Fibroblast of peridontal ligament (primary cell): ENCODE data around the gene DCXR.

ENCODE experiments used
- DNase-seq: peaks from one replicate; pipeline ENCODE4 v3.0.0-alpha.2; 2010; ENCODE audit errors: extremely low read depth

Gene DCXR

DNA sequence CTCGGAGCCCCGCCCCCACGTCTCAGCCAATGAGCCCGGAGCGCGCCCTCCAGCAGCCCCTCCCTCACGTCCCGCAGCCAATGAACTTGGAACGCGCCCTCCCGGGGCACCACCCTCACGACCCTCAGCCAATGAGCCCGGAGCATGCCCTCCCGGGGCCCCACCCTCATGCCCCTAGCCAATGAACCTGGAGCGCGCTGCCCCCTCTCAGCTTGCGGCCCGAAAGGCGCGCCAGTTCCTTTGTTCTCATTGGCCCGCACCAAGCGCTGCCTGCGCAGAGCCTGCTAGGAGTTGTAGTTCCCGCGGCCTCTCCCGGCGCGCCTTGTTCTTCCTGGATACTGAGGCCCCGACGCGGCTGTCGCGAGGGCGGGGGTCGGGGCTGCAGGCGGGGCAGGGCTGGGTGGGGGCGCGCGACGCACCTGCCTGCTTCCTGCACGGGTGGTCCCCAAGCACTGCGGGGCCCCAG lies 14.5 kb downstream of the DCXR start, which contains the start of gene LRRC45:
Gene LRRC45, plus strand, starts transcription at position 325 of the 466 bp plus-strand sequence. CDS start 339 bp downstream, outside the sequence.
- peak; percentile 98 for DNase-seq

DNA sequence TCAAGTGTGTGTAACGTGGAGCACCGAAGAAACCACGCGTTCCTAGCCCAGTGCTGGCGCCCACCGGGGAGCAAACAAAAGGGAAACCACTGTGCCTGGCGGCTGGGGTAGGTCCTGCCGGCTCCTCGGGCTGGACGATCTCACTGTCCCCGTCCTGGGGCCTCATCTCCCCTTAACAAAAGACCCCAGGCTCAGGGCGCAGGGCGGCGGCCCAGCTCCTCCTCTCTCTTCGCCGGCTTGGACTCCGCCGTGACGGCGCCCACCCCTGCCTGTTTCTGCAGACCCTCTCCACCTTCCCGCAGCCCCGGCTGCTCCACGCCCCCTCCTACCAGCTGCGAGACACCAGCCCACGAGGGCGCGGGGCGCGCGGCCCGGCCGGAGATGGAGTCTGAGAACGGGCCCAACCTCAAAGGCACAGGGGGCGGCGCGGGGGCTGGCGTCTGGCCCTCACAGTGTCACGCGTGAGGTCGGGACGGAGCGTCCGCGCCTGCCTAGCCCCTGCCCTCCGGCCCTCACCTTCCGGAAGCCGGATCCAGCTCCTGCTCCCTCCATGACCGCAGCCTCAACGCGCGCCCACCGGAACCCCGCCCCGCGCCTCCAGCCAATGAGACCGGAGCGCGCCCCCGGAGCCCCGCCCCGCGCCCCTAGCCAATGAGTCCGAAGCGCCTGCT lies 15.1 kb downstream of the DCXR start, which contains the start of gene CENPX:
Gene CENPX, minus strand, starts transcription at position 569 of the 671 bp plus-strand sequence. Its CDS starts 17 bp downstream, at position 552.
- no peak for DNase-seq

DNA sequence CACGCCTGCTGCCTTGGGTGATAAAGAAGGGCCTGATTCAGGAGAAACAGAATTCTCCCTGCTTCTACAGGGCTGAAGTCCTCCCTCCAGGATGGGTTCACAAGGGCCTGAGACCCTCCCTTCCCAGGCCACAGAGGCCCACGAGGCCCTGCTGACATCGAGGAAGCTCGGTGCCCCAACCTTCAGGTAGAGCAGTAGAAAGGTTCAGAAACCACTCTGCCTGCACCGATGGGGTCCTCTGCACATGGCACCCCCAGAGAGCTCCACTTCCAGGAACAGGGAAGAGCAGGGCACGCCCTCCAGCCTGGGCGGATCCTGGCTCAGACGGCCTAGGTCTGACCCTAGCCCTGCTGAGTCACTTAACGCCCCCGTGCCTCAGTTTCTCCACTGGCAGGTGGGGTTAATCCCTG lies 15.6 kb downstream of the DCXR start:
- no peak for DNase-seq

DNA sequence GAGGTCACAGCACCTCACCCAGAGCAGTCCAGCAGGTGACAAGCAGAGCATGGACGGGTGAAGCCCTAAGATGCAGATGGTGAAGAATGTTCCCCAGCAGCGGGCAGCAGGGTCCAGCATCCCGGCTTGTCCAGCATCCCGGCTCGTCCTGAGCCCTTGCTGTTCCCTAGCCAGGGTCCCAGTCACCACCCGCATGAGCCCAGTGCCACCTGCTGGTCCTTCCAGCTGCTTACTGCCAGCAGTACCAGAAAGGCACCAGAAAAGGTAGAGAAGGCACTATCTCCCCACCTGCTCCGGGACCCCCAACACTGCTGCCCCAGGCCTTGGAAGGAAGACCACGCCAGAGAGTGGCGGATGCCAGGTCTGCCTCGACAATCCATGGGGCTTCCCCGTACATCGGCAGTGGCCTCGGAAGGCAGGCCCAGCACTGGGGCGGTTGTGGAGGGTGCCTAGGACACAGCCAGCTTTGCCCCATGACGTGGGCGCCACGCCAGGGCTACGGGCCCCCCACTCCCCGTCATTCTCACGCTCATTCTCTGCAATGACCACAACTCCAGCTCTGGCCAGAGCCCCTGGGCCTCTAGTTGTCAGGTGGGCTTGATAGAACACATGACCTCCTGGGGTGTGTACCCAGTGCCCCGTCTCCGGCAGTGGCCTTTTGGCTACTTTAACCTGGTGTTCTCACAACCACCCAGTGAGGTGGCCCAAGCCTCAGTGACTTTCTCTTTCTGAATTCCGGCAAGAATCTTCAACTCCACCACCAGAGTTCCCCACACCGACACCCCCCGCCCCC lies 16.2 kb downstream of the DCXR start:
- DNase-seq: peak; percentile 75

DNA sequence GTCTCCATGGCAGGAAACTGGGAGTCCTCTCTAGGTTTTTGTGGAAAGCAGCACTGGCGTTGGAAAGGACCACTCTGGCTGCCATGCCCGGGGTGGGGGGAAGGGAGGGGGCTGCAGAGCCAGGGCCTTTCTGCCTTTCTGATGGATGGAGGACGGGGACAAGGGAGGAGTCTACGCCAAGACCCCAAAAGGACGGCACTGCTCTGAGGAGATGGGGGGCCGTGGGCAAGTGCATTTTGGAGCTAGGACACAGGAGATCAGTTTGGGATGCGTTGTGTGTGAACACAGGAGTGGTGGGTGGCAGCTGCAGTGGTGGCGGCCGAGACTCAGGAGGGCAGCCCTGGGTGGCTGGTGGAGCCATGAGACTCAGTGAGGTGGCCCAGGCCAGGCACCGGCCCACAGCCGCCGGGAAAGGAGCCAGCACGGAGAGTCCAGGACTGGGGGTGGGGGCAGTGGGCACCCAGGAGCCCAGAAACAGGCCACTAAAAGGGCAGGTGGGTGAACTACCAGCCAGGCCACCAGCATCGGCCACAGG lies 16.9 kb downstream of the DCXR start:
- no peak for DNase-seq

DNA sequence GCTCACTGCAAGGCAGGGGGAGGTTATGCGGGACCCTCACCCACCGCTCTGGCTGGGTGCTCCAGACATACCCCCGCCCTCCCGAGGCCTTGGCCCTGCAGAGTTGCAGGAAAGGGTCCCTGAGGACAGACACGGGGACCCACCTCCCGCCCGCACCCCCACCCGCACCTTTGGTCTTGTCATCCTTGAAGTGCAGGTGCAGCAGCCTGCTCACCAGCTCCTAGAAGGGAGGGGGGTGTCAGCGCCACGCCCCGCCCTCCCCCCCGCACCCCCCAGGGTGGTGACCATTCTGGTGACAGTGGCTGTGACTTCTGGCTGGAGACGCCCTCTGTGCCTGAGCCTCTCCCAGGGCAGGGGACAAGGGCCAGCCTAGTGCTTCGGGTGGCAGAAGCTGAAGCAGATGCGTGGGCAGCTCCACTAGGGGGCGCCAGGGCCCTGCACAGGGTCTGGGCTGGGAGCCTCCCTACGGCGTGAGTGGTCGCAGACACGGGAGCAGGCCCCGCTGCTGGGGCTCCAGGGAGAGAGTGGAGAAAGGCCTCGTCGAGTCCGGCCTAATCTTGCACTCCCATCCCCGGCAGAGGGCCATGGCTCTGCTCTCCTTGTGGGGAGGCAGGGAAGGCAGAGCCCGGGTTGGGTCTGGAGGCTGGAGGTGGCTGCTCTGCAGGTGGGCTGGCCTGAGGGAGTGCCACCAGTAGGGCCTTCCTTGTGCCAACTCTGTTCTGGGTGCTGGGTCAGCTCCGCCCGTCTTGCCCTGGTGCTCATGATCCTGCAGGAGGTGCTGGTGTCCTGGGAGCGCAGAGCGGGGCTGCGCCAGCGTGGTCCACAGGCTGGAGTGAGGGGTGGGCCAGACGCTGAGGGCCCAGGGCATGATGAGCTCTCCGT lies 17.6 kb downstream of the DCXR start:
- no peak for DNase-seq

DNA sequence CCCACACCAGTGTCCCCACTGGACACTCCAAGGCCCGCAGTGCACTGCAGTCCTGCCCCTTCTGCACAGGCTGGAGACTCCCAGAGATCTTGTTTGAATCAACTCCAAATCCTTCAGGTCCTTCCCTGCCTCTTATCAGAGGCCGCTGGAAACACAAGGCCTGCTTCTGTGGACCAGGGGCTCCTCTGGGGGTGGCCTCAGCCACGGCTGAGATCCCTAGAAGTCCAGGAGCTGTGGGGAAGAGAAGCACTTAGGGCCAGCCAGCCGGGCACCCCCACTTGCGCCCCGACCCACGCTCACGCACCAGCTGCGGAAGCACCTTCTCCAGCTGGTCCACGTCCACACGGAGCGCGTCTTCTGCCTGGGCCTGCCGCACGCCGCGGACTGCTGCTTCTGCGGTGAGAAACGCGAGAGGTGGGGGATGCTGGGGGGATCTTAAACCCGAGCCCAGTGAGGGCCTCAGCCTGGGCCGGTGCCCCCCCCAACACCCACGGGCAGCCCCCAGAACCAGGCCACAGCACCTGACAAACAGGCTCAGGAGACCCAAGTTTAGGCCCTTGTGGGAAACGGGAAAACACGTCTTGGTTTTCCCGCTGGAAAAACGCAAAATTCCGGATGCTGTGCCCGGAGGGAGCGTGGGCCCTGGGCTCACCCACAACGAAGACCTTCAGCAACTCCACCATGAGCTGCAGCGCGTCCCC lies 18.4 kb downstream of the DCXR start:
- DNase-seq: no peak

DNA sequence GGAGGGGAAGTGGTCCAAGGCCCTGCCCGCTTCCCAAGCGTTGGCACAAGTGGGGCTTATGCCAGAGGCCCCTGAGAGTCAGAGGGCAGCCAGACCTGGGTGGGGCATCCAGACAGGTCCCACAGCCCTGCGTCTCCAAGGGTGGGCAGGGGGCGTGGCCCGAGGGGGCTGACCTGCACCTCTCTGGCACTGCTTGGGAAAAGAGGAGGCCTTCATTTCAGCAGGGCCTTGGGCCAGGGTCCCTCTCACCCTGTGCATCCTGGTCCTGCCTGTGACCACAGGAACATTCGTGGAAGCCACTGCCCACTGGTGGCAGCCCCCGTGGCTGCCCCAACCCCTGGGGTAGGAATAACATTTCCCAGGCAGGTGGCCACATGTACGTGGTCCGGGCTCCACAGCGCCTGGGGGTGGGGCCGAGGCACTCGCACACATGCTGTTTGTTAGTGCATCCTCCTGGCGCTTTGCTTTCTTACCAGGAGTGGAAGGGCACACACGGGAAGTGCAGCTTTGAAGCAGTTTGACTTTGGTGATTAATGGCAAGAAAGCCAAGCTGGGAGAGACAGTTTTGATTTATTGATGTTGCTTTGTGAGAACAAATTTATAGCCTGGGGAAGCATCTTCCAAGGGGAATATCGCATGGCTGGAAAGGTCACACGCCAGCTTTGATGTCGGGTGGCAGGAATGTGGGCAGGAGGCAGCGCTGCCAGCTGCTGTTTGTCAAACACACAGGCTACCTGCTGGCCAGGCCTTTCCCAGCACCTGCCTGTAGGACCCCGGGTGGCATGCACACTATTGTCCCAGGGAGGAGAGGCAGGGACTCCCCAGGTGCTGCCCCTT lies 19.1 kb downstream of the DCXR start:
- no peak for DNase-seq

DNA sequence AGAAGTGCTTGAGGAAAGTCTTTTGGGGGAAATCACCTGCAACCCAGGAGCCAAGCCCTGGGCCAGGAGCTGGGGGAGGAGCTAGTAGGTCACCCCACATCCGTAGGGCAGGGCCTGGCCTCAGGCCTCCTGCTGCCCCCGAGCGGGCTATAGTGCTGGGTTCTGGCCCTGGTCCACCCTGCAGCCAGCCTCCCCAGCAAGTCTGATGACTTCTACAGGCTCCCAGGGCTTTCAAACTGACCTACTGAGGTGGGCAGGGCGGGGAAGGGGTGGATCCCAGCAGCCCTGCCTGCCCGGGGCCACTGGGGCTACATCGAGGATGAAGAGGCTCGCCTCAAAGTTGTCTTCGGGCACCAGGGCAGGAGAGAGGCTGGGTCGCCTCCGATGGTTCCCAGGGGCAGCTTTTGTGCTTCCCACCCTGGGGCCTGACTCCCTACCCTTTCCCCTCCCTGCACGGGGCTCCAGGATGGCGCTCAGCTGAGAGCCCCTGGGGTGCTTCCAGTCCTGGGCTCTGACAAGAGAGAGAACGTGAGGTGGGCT lies 19.8 kb downstream of the DCXR start:
- no peak for DNase-seq

DNA sequence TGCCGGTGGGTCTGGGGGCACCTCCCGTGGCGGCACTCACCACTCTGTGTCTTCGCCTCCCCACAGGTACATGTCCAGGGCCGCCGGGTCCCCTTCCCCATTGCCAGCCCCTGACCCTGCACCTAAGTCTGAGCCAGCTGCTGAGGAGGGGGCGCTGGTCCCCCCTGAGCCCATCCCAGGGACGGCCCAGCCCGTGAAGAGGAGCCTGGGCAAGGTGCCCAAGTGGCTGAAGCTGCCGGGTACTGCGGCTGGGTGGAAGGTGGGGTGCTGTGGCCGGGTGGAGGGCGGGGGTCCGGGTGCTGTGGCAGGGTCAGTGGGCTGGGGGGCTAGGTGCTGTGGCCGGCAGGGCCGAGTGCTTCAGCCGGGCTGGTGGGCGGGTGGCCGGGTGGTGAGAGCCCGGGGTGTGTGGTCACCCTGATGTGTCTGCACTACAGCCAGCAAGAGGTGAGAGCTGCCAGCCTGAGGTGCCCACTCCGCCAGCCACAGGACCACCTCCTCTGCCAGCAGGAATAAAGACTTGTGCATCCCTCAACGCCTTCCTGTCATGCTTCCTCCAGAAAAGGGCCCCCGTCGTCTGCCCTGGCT lies 20.5 kb downstream of the DCXR start:
- no peak for DNase-seq

DNA sequence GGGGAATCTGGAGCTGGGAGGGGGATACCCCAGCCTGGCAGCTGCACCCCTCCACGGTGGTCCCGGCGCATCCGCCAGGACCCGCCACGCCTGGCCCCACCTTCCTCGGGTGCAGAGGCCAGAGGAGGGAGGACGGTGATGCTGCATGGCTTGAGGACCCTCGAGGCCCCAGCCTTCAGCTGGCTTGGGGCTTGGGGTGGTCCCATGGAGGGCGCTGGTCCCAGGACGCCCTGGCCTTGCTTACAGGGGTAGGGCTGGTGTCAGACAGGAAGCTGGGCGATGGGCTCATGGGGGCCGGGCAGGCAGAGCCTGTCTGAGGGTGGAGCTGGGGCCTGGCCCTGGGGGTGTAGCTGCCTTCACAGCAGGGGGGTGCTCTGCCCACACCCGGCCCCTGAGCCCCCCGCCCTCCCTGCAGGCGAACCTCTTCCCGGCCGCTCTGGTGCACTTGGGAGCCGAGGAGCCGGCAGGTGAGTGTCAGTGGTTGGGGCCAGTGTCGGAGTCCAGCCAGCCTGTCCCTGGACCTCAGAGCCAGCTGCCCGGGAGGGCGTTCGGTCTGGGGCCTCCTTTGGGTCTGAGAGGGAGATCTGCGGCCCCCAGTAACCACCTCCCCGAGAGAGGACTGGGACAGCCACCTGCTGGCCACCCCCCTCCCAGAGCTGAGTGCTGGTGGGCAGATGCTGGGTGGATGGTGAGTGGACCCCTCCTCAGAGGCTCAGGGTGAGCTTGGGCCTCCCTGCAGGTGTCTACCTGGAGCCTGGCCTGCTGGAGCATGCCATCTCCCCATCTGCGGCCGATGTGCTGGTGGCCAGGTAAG lies 21.2 kb downstream of the DCXR start:
- no peak for DNase-seq

DNA sequence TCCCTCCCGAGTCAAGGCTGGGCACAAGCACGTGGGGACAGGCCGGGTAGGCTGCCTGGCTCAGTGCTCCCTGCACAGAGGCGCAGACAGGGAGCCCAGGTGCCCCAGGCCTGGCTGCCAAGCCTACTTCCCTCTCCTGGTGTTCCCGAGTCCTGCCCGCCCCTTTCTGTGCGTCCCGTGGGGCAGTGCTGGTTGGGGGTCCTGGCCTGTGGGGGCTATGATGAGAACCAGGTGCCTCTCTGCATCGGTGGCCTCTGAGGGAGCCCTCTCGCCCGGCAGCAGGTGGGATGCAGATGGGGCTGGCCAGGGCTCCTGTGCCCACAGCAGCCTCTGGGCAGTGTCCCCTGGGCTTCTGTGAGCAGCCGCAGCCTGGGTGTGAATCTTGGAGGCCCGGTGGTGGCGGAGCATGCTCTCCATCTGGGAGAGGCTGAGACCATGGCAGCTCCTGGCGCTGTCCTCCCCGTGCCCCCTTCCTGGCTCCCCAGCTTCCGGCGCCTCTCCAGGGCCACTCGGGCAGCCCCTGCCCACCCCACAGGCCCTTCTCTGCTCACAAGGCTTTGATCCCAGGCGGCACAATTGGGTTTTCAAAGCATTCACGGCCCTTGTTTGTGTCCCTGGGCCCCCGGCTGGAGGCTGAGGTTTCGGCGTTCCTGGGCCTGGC lies 22.1 kb downstream of the DCXR start:
- DNase-seq: no peak

DNA sequence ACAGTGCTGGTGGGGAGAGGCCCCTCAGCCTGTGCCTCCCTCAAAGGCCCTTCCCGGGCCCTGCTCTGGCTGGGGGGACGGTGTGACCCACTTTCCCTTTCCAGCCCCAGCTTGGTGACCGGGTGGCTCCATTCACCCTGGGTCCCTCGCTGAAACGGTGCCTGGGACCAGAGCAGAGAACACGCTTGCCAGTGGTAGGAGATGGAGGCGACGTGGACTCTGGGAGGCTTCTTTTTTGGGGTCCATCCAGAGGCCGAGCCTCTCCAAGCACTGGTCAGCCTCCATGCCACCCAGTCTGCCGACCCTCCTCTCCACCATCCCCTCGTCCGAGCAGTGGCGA lies 22.6 kb downstream of the DCXR start:
- DNase-seq: no peak

DNA sequence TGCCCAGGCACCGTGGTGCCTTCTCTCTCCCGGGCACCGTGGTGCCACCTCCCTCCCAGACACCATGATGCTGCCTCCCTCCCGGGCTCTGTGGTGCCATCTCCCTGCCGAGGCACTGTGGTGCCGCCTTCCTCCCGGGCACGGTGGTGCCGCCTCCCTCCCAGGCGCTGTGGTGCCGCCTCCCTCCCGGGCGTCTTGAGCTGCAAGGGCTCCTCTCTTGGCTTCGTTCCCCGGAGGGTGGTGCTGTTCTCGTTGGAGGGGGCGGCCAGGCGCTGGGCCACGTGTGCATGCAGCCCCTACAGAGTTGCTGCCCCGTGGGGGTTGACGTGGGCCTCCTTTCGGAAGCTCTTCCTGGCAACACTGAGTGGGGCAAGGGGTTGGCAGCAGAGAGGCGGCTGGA lies 23.1 kb downstream of the DCXR start:
- DNase-seq: no peak

DNA sequence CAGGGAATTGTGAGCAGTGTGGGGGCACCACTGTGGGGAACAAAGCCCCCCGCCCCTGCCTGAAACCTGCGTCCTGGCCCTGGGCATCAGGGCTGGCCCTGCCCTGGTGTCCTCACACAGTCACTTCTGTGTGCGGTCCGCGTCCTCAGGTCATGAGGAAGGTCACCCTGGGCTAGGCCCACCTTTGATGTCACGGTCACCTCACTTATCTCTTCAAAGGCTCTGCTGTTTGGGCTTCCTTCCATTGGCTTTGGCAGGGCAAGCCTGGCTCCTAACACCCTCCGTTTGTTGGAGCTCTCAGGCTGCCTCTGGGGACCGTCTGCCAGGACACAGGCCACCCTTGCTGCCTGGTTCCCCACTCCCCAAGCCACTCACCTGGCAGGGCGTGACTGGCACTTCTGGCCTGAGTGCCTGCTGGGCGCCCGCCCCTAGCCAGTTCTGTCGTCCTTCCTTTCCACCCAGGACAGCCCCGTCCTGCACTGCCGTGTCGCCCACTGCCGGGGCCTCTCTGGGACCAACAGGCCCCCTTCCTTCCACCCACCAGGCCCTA lies 23.6 kb downstream of the DCXR start:
- DNase-seq: no peak

DNA sequence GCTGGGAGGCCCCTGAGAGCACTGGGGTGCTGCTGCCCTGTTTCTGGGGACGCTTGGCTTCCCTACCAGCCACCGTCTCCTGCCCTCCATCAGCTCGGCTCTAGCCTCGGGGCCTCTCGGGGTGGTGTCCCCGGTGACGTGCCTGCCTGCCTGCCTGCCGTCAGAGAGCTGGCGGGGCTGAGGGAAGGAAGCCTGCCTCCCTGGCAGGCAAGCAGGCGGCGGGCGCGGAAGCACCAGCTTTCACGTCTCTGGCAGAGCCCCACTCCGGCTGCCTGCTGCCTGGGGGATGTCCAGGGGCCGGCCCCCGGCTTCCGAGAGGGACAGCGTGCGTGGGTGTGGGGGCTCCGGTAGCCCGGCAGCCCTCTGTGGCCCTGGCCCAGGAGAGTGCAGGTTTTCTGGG lies 24.2 kb downstream of the DCXR start:
- DNase-seq: no peak

DNA sequence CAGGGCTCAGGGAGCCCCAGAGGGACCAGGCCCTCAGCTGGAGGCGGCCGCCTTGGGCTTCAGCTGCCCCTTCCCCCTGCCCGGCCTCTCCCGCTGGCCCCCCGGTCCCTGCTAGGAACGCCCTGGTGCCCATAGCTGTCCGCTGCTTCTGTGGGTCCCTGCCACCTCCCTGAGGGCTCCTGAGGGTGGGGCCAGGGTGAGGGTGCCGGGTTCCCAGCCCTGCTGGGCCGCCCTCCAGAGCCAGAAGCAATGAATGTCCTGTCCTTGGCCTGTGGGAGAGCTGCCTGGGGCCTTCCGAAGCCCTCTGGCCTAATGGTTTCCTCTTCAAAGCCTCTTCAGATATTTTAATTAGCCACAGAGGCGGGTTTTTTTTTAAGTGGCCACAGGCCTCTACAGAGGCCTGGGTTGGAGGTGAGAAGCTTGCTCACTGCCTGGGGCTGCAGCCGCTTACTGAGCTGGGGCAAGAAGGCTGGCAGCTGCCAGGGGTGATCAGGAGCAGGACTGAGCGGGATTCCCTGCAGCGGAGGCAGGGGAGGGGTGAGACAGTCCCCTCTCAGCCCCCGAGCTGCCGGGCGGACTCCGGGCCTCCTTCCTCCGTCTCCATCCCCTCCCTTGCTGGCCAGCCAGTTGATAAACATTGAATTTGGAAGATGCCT lies 24.7 kb downstream of the DCXR start:
- no peak for DNase-seq

DNA sequence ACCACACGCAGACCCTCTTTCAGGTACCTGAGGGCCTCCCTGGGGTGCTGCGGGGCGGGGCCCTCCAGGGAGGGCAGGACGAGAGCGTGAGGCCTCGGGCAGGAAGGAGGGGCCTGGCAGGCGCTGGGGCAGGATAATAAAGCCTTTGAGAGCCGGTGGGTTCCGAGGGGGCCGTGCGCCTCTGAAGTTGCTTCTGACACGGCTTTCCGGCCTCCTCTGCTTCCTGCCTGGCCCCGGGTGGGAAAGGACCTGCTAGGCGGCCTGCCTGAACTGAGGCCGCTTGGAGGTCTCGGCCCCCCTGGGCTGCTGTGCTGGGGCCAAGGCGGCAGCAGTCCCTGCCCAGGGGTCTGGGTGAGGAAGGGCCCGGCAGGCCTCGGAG lies 25.2 kb downstream of the DCXR start:
- no peak for DNase-seq
